ENCODE measurements around the gene UBR2.
"Not testable (repeated sequence)": the region's sequence is repeated elsewhere in the genome, so short reads cannot be mapped to it uniquely, and the experiment has no call there.

Gene UBR2

DNA sequence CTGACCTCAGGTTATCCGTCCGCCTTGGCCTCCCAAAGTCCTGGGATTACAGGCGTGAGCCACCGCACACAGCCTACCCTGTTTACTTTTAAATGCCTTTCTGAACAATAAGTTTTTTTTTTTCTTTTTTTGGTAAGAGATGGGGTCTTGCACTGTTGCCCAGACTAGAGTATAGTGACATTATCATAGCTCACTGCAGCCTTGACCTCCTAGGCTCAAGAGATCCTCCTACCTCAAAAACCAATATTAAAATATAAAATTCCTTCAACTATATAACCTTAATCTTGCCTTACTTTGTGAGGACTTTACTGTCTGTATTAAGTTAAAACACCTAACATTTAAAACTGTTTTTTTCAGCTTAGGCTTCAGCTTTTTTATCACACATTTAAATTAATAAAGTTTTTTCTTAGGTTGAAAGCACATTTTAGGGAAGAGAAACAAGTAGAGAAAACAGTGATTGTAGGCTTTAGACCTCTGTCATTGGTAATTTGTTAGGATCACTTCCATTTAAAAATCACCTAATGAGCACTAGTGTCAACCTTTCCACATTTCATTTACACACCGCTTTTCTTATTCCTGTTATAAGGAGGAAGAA is 2.9 kb downstream of the UBR2 start:
- Histone ChIP-seq H3K27ac (no peak overlapping the region), H3K4me3 (no peak overlapping the region)
- TF ChIP-seq, protein P1, sequence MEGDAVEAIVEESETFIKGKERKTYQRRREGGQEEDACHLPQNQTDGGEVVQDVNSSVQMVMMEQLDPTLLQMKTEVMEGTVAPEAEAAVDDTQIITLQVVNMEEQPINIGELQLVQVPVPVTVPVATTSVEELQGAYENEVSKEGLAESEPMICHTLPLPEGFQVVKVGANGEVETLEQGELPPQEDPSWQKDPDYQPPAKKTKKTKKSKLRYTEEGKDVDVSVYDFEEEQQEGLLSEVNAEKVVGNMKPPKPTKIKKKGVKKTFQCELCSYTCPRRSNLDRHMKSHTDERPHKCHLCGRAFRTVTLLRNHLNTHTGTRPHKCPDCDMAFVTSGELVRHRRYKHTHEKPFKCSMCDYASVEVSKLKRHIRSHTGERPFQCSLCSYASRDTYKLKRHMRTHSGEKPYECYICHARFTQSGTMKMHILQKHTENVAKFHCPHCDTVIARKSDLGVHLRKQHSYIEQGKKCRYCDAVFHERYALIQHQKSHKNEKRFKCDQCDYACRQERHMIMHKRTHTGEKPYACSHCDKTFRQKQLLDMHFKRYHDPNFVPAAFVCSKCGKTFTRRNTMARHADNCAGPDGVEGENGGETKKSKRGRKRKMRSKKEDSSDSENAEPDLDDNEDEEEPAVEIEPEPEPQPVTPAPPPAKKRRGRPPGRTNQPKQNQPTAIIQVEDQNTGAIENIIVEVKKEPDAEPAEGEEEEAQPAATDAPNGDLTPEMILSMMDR (IDR thresholded peaks at IDR 0.05): no peak
- DNase-seq (ENCODE audit: low spot score): no peak

DNA sequence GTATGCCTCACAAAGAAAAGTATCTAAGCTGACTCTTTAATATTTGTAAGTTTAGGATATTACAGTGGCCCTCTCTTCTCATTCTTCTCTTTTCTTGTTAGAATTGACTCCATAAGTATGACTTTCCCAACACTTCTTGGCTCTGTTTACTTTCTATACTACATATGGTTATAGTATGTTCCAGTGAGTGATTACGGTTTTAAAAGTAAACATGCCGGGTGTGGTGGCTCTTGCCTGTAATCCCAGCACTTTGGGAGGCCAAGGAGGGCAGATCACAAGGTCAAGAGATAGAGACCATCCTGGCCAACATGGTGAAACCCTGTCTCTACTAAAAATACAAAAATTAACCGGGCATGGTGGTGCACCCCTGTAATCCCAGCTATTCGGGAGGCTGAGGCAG is 3.4 kb downstream of the UBR2 start:
- not testable (repeated sequence) for H3K27ac ChIP-seq; DNase-seq (ENCODE audit: low spot score); H3K4me3 ChIP-seq

DNA sequence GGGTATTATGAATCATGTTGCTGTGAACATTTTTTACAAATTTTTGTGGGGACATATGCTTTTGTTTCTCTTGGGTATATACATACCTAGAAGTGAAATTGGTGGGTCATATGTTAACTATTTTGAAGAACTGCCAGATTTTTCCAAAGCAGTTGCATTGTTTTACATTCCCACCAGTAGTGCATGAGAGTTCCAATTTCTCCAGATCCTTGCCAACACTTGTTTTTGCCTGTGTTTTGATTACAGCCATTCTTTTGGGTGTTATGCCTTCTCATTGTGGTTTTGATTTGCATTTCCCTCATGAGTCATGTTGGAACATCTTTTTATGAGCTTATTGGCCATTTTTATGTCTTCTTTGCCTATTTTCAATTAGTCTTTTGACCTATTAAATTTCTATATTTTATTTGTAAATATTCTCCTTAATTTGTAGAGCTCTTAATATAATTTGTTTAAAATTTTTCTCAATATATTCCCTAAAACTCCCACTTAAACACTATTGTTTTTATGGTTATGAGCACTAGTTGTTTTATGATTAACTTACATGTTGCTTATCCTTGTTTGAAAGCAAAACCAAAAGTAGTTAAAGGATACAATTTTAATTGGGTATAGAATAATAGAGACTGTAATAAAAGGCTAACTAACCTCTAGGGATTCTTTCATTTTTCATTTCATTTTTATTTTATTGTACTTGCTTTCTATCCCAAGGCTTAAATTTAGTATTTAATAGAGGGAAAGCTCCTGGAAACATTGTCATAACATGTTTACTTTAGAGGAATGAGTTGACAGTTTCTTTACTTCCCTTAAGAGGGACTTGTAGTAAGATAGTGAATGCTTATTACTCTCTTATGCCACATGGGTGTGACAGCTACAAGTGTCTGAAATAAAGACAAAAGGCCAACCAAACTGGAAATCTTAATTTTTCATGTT is 5.5 kb downstream of the UBR2 start:
- Histone ChIP-seq H3K27ac (no peak overlapping the region), H3K4me3 (no peak overlapping the region)
- no peak for DNase-seq (ENCODE audit: low spot score)
- TF ChIP-seq, protein P1 (IDR thresholded peaks at IDR 0.05): no peak

DNA sequence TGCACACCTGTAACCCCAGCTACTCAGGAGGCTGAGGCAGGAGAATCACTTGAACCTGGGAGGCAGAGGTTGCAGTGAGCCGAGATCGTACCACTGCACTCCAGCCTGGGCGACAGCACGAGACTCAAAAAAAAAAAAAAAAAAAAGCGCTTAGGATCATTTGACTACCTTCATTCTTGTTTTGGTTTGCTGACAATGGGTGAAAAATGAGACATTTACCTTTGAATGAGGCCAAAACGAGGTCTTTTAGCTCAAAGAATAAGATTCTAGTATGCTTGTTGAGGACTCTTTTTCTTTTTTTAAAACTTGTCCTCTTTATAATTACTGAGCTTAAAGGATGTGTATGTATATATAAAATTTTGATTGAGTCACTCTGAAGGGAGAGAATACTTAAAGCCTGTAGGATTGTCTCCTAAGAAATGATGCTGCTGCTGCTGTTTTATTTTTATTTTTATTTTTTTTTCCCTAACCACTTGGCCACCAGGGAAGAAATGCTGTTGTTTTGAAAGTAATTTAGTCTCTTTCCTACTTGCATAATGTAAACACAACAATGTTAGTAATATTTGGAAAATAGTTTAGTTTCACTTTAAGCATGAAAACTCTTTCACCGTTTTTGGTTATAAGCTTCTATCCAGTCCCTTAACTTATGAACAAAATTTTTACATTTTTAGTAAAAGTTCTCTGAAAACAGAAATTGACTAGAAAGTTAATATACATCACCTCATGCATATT is 7.9 kb downstream of the UBR2 start:
- no peak for DNase-seq (ENCODE audit: low spot score)
- Histone ChIP-seq H3K27ac (no peak overlapping the region), H3K4me3 (no peak overlapping the region)
- TF ChIP-seq, protein P1 (IDR thresholded peaks at IDR 0.05): no peak

DNA sequence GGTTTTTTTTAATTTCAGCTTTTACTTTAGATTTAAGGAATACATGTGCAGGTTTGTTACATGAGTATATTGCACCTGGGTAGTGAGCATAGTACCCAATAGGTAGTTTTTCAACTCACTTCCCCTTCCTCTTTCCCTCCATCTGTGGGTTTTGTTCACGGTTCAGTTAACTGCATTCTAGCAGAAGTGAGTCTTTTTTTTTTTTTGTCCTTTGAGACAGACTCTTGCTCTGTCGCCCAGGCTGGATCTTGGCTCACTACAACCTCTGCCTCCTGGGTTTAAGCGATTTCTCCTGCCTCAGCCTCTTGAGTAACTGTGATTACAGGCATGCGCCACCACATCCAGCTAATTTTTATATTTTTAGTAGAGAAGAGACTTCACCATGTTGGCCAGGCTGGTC is 8.7 kb downstream of the UBR2 start:
- H3K4me3 ChIP-seq: no peak overlapping the region
- no peak for DNase-seq (ENCODE audit: low spot score)
- TF ChIP-seq, protein P1 (IDR thresholded peaks at IDR 0.05): no peak
- H3K27ac ChIP-seq: no peak overlapping the region

DNA sequence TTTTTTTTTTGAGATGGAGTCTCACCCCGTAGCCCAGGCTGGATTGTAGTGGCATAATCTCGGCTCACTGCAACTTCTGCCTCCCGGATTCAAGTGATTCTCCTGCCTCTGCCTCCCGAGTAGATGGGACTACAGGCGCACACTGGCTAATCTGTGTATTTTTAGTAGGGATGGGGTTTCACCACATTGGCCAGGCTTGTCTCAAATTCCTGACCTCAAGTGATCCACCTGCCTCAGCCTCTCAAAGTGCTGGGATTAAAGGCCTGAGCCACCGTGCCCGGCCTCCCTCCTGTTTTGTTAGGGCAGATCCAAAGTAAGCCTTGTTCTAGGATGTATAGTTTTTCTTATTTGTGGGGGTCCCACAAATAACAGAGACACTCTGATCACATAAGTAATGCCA is 12.7 kb downstream of the UBR2 start:
- H3K27ac ChIP-seq; DNase-seq (ENCODE audit: low spot score); H3K4me3 ChIP-seq: not testable (repeated sequence)

DNA sequence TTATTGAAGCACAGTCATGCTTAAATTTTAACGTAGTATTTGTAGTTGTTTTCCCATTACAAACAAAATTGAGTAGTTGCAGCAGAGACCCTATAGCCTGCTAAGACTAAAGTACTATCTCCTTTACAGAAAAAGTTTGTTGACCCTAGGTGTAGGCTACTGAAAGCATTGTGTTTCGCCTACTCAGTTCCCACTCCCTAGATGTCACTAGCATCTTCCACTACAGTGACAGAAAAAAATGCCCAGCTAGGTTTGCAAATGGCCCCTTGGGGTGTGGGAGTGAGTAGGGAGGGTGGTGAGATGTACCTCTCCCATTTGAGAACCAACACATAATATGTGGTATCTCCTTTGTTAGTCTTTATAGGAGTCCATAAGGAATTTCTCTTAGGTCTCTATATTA is 34.5 kb downstream of the UBR2 start:
- no peak for DNase-seq (ENCODE audit: low spot score)
- TF ChIP-seq, protein P1 (IDR thresholded peaks at IDR 0.05): no peak
- H3K4me3 ChIP-seq: no peak overlapping the region
- no peak overlapping the region for H3K27ac ChIP-seq

All from coronary artery (tissue), 2 donors.